ENCODE results near the gene LIF.

The LIF gene

GRCh38 chr22:30284172-30284571, 37.6 kb upstream of the LIF start:
- DNase-seq = no peak

- DNase-seq = no peak
Measured at GRCh38 chr22:30283342-30283741, 36.8 kb upstream of the LIF start.

- DNase-seq = no peak
Measured at GRCh38 chr22:30282616-30283046, 36.1 kb upstream of the LIF start.

GRCh38 chr22:30280505-30280904, 33.9 kb upstream of the LIF start:
- no peak for DNase-seq

- DNase-seq = no peak
Measured at GRCh38 chr22:30279932-30280331, 33.4 kb upstream of the LIF start.

GRCh38 chr22:30279046-30279788, 32.7 kb upstream of the LIF start:
- DNase-seq = no peak

- no peak for DNase-seq
Measured at GRCh38 chr22:30277547-30278344, 31.2 kb upstream of the LIF start.

GRCh38 chr22:30276039-30276438, 29.5 kb upstream of the LIF start:
- no peak for DNase-seq

GRCh38 chr22:30275625-30276024, 29.1 kb upstream of the LIF start:
- peak; percentile 75 for DNase-seq

- no peak for DNase-seq
Measured at GRCh38 chr22:30274437-30274812, 27.9 kb upstream of the LIF start.

GRCh38 chr22:30273711-30274436, 27.3 kb upstream of the LIF start:
- DNase-seq = no peak

- no peak for DNase-seq
Measured at GRCh38 chr22:30272781-30273601, 26.4 kb upstream of the LIF start.

GRCh38 chr22:30270832-30271231, 24.3 kb upstream of the LIF start:
- no peak for DNase-seq

GRCh38 chr22:30268331-30268730, 21.8 kb upstream of the LIF start:
- DNase-seq = no peak

- peak; percentile 80 for DNase-seq
Measured at GRCh38 chr22:30267382-30268302, 21.1 kb upstream of the LIF start.

GRCh38 chr22:30266445-30267381, 20.2 kb upstream of the LIF start, which contains the start of gene OSM:
Gene OSM (minus strand): TSS chr22:30266851. CDS start chr22:30266799, 52 bp downstream.
- DNase-seq = peak; percentile 86

GRCh38 chr22:30265823-30266444, 19.4 kb upstream of the LIF start:
- peak; percentile 93 for DNase-seq

- DNase-seq = peak; percentile 66
Measured at GRCh38 chr22:30265131-30265720, 18.7 kb upstream of the LIF start.

- no peak for DNase-seq
Measured at GRCh38 chr22:30263883-30264282, 17.3 kb upstream of the LIF start.
